GM12865 (cell line): ENCODE results near the gene ANXA4.
"Not testable (repeated sequence)": the region's sequence is repeated elsewhere in the genome, so short reads cannot be mapped to it uniquely, and the experiment has no call there.

ENCODE experiments used
- DNase-seq: peaks from one replicate; pipeline ENCODE4 v3.0.0; 2010; ENCODE audit warnings: low read depth
- H3K4me3 ChIP-seq: 2 replicates; pipeline ENCODE4 v1.5.1; 2011; ENCODE audit warnings: mild to moderate bottlenecking, low read depth, low read length, control low read depth
- TF ChIP-seq, protein P1 (sequence below): IDR thresholded peaks from 2 replicates; pipeline ENCODE4 v1.5.1; 2011; ENCODE audit warnings: low read length, control low read depth, low read depth, inconsistent platforms; ENCODE audit not compliant: insufficient read depth; ENCODE audit errors: missing control alignments

ANXA4 gene

DNA sequence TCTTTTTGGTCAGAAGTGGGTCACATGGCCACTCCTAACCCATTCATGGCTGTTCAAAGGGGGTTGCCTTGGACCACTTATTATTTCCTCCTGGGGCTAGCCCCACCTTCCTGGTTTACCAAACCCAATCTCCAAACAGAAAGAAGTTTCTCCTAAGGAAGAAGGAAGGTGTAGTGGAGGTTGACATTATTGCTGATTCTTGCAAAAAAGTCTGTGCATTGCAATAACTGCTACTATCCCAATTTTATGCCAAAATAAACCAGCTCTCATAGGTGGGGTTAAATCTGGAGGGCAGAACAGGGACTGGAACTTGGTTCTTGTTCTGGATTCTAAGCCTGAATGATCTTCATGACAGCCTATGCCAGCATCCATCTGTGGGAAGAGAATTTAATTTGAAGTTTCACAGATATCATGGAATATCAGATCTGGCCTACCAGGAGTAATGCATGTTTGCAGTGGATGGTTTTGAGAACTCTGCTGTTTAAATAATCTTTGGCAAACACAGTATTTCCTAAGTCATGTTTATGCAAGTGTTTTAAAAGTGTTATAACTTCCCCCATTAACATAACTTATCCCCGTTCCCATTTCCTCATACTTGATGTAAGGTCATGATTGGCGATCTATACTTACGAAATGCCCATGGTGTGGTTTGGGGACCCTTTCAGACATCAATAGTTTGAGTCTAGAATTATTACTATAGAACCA is 11.9 kb downstream of the ANXA4 start:
- H3K4me3 ChIP-seq, result no peak overlapping the region

DNA sequence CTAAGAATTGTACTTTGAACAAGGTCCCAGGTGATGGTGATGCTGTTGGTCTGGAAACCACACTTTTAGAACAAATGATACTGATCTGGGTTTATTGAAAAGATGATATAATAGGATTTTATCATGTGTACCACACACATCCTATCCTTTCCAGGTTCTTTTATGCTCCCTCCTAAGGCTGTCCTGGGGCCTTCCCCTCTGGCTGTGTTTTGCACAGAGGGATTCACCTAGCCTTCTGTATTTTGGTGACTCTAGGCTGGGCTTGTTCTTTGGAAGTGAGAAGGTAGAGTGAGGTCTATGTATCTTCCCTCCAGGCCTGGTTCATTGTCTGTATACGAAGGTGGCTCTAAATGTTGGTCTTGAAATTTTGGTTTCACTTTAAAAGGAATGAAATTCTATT is 12.7 kb downstream of the ANXA4 start:
- no peak for DNase-seq
- no peak overlapping the region for H3K4me3 ChIP-seq
- TF ChIP-seq, protein P1, sequence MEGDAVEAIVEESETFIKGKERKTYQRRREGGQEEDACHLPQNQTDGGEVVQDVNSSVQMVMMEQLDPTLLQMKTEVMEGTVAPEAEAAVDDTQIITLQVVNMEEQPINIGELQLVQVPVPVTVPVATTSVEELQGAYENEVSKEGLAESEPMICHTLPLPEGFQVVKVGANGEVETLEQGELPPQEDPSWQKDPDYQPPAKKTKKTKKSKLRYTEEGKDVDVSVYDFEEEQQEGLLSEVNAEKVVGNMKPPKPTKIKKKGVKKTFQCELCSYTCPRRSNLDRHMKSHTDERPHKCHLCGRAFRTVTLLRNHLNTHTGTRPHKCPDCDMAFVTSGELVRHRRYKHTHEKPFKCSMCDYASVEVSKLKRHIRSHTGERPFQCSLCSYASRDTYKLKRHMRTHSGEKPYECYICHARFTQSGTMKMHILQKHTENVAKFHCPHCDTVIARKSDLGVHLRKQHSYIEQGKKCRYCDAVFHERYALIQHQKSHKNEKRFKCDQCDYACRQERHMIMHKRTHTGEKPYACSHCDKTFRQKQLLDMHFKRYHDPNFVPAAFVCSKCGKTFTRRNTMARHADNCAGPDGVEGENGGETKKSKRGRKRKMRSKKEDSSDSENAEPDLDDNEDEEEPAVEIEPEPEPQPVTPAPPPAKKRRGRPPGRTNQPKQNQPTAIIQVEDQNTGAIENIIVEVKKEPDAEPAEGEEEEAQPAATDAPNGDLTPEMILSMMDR, result no peak

More for the DNA sequence above, 11.9 kb downstream of the ANXA4 start:
- no peak for DNase-seq
- TF ChIP-seq, protein P1, result no peak

DNA sequence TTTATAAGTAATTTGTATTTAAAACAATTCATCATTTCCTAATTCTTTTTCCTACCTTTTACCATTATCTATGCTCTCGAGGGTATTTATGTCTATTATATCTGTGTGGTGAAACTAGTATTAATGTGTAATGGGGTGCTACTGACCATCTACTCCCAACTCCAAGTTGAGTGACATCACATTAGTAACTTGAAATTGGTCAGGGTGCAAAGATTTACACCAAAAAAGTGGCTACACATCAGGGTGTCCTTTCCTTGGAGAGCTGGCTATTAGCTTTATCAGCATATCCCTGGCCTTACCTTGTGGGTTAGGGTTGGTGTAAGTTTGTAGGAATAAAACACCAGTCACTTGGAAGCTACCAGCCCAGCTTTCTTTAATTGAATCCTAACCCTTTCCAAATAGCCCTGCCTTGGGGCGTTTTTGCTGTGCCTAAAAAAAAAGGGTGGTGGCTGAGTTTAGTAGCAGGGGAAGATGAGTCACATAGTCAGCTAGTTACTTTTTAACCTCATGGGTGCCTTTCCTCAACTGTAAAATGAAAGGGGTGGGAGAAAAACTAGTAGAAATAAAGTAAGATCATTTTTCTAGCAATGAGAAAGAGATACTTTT is 14.0 kb downstream of the ANXA4 start:
- no peak for DNase-seq

DNA sequence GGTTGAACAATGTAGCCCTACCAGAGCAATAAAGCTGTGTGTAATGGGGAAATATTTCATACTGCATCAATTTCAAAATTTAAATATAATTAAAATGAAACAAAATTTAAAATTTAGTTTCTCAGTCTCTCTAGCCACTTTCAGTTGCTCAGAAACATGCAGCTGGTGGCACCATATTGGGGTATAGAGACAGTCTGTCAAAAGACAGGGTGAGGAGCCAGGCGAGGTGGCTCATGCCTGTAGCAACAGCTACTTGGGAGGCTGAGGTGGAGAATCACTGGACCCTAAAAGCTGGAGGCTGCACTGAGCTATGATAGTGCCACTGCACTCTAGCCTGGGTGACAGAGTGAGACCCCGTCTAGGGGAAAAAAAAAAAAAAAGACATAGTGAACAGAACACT is 20.1 kb downstream of the ANXA4 start:
- DNase-seq, result no peak

More for the DNA sequence above, 14.0 kb downstream of the ANXA4 start:
- H3K4me3 ChIP-seq, result no peak overlapping the region
- TF ChIP-seq, protein P1, result no peak

DNA sequence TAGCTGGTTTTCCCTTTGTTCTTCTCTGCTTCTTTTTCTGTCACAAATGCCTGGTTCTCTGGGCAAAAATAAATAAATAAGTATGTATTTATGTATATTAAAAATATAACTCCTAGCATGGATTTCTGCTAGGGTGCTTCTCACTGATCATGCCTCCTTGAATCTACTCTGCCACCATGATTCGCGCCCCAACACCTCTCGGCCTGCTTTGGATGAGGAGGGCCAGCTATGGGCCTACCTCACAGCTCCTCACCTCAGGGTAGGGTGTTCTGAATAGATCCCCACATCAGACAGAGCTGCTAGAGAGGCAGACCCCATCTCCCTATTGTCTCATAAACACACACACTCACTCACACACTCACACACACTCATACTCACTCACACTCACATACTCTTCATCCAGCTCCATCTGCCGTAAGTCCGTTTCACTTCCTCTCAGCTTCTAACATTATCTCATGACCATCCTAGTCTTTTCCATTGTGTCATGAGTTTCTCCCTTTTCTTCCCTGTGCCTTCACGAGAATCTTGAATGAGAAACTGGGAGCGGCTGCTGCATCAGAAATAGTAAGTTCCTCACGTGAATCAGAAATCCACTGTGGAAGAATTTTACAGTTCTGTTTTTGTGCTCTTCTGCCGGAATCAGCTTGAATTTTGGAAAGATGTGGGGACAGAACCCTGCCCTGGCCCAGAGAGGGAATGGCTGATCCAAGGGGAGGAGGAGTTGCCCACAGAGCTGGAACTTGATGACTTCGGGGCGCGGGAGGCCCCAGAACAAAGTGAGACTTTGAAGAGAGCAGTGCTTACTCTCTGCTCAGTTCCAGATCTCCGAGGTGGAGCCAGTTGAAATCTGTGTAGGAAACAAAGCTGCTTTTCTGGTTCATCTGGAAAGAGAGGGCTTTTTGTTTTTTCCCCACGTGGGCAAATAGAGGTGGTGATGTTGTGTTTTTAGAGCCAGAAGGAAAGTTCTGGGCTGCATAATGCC is 20.9 kb downstream of the ANXA4 start:
- H3K4me3 ChIP-seq, result no peak overlapping the region
- TF ChIP-seq, protein P1, result no peak
- DNase-seq, result no peak

More for the DNA sequence above, 20.1 kb downstream of the ANXA4 start:
- TF ChIP-seq, protein P1, result no peak
- H3K4me3 ChIP-seq, result no peak overlapping the region

DNA sequence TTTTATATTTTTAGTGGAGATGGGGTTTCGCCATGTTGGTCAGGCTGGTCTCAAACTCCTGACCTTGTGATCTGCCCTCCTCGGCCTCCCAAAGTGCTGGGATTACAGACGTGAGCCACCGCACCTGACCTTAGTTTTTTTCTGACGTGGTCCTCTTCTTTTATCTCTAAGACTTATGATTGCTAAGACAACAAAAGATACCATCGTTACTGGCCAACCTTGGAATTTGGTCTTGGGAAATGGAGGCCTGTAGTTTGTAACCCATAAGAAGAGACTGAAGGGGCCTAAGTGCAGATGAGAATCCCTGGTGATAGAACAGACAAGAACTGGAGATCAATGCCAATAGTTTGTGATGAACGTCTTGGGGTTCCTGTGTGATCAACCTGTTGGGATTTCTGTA is 21.9 kb downstream of the ANXA4 start:
- DNase-seq, H3K4me3 ChIP-seq: not testable (repeated sequence)

DNA sequence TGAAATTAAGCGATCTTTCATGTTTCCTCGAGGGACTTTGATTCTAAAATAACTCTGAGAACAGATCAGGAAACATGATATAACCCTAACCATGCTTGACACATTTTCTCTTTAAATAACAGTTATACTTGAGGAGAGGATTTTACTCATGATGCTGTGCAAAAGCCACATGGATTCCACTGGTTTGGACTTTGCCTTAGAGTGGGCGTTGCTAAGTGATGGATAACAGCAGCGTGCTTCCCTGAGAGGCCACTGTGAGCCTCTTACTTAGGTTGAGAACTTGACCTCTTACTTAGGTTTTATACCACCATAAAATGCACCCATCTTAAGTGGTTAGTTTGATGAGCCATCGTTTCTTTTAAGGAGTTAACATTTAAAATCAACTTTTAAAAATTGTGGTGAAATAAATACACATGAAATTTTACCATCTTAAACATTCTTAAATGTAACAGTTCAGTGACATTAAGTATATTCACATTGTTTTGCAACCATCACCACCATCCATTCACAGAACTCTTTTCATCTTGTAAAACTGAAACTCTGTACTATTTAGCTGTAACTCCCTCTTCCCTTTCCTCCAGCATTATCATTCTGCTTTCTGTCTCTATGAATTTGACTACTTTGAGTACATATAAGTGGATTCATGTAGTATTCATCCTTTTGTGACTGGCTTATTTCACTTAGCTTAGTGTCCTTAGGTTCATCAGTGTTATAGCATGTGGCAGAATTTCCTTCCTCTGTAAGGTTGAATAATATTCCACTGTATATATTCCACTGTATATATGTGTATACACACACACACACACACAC is 22.6 kb downstream of the ANXA4 start:
- TF ChIP-seq, protein P1, result no peak
- H3K4me3 ChIP-seq, result no peak overlapping the region
- DNase-seq, result peak; percentile 38
